ENCODE data around the gene ALG1.
"Not testable (repeated sequence)": the region's sequence is repeated elsewhere in the genome, so short reads cannot be mapped to it uniquely, and the experiment has no call there.

ALG1 gene, protein sequence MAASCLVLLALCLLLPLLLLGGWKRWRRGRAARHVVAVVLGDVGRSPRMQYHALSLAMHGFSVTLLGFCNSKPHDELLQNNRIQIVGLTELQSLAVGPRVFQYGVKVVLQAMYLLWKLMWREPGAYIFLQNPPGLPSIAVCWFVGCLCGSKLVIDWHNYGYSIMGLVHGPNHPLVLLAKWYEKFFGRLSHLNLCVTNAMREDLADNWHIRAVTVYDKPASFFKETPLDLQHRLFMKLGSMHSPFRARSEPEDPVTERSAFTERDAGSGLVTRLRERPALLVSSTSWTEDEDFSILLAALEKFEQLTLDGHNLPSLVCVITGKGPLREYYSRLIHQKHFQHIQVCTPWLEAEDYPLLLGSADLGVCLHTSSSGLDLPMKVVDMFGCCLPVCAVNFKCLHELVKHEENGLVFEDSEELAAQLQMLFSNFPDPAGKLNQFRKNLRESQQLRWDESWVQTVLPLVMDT

DNA sequence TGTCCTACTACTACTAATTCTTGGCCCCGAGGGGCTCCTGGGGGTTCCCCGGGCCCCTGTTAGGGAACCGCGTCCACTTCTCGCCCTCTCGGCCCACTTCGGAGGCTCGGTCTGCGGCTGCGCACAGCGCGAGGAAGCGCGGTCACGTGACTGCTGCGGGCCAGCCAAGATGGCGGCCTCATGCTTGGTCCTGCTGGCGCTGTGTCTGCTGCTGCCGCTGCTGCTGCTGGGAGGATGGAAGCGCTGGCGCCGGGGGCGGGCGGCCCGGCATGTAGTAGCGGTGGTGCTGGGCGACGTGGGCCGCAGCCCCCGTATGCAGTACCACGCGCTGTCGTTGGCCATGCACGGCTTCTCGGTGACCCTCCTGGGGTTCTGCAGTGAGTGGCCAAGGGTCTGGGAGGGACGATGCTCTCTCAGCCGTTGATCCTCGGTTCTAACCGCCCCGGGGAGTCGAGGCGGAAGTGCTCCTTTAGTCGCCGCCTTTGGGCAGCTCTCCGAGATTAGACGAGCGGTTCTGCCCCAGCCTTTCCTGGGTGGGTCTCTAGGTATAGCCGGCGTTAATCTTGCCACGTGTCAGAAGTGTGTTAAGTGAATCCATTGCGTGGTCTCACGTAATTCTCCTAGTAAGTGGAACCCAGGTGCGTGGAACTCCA, at the start of gene ALG1:
Gene ALG1, plus strand, starts transcription at position 163 of the 653 bp plus-strand sequence. Its CDS starts 7 bp downstream, at position 170.
- peak; percentile 94 for DNase-seq

DNA sequence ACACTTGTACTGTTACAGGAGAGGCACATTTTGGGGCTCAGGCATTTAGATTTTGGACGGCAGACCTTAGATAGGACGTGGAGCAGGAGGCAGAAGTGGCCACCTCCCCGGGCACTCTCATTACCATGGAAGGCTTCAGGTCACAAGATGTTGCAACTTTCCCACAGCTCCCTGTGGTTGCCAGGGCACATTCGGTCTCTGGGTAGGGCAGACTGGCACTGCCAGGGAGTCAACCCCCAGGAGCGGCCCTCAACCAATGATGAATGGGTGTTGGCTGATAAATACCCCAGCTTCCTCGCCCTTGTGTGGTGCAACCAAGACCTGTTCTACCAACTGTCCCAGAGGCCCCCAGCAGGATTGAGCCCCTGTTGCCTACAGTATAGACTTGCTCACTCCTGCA, 49.1 kb upstream of the ALG1 start:
- DNase-seq = no peak

DNA sequence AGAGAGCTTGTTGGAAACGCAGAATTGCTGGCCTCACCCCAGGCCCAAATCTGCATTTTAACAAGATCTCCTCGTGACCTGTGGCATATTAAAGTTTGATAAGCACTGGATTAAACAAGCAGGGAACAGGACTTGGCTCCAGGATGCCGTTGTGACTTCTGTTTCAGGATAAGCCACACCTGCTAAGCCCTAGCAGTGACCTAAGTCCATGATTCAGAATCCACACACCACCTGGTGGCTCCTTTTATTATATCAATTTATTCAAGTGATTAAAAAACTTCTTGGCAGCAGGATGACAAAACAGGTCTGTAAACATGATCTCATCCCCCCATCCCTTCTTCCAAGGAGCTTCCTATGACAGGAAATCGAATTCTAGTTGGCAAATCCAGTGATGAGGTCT, 47.0 kb upstream of the ALG1 start:
- DNase-seq = peak; percentile 38

GRCh38 chr16:5025171-5025632, 46.4 kb upstream of the ALG1 start:
- no peak for DNase-seq

DNA sequence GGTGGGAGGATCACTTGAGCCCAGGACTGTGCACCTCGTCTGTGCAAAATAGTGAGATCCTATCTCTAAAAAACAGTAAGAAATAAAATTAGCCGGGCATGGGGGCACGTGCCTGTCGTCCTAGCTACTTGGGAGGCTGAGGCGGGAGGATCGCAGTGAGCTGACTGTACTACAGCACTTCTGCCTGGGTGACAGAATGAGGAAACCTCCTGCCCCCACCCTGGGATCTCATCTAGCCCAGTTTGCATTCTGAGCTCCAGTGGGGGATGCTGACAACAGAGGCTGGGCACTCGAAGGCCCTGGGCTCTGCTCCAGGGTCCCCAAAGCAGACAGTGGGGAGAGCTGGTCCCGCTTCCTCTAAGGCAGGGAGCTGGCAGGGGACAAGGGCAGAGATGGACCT, 45.0 kb upstream of the ALG1 start:
- DNase-seq = no peak

- no peak for DNase-seq
These were observed 44.6 kb upstream of the ALG1 start for GRCh38 chr16:5027086-5027485.

- no peak for DNase-seq
These were observed 43.9 kb upstream of the ALG1 start for GRCh38 chr16:5027575-5028235.

DNA sequence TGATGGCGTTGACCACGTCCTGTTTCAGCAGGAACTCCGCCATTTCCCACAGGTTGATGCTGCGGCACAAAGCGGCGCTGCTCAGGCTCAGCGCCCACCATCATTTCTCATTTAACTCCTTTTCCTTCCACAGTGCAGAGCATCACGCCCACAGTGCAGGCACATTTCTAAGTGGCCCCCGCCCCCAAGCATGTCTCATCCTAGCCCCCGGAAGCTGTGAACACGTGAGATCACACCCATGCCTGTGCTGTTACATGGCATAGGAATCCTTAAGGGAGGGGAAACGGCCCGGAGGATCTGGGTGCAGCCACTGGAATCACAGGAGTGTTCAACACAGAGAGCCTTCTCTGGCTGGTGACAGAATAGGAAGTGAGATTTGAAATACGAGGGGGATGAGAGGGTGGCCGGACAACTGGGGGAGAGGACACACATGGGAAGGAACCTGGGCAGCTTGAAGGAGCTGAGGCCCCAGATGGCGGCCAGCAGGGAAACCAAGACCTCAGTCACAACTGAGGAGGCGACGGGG, 42.6 kb upstream of the ALG1 start:
- DNase-seq = no peak

GRCh38 chr16:5030251-5030870, 41.3 kb upstream of the ALG1 start:
- no peak for DNase-seq

DNA sequence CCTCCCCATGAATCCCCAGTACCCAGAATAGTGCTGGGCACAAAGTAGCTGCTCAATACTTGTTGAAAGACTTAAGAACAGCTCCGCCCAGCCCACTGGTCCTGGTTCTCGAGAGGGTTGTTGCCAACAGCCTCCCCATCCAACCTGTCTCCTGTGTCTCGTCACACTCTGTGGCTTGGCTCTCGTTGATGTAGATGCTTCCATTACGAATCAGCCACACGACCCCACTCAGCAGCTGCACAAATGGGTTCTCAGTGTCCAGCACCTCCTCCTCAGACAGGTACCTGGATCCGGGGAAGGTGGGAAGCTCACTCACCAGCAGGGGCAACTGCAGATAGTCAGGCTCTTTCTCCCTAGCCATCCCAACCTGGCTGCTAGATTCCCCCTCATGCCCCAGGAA, 40.0 kb upstream of the ALG1 start:
- no peak for DNase-seq

- no peak for DNase-seq
These were observed 38.9 kb upstream of the ALG1 start for GRCh38 chr16:5032748-5033167.

- DNase-seq = peak; percentile 83
These were observed 38.1 kb upstream of the ALG1 start, which contains the start of gene NAGPA for GRCh38 chr16:5033256-5034166. TSS of gene NAGPA (minus strand) at chr16:5033935. CDS start at chr16:5033914, 21 bp downstream.

GRCh38 chr16:5034167-5034523, 37.5 kb upstream of the ALG1 start:
- DNase-seq = no peak

- DNase-seq = no peak
These were observed 35.8 kb upstream of the ALG1 start for GRCh38 chr16:5035909-5036227.

DNA sequence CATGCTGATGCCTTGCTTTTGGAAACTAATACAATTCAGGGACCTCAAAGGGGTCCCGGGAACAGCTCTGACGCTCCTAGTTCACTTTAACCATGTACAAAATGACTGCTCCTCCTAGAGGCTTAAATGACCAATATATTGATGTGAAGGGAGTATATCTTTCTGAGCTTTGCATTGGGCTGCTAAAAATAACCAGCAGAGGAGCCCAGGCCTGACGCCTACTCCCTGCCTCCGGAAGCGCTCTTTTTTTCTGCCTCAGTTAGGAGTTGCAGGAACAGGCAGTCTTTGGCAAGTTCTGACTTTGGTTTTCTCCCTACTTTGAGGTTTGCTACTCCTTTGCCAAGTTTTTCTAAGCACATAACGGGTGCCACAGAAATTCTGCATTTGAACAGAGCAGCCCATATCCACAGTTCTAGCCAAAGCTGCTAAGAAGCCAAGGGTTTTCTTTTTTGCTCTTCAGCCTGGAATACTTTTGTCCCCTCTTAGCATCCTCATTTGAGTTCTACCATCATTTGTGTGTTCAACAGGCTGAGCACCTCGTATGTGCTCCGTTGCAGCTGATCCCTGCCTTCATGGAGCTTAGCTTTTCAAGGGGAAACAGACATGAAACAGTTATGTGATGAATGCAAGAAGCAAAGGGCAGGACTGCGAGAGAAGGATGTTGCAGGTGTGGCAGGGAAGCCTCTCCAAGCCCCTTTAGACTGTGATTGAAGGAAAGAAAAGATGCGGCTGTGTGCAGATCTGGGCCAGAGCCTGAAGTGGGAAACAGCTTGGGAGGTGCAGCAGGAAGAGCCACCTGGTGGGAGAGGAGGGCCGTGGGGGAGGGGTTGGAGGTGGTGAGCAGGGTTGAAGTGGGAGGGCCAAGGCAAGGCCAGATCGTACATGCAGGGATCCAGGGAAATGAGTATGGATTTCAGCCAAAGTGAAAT, 35.2 kb upstream of the ALG1 start:
- peak; percentile 12 for DNase-seq

DNA sequence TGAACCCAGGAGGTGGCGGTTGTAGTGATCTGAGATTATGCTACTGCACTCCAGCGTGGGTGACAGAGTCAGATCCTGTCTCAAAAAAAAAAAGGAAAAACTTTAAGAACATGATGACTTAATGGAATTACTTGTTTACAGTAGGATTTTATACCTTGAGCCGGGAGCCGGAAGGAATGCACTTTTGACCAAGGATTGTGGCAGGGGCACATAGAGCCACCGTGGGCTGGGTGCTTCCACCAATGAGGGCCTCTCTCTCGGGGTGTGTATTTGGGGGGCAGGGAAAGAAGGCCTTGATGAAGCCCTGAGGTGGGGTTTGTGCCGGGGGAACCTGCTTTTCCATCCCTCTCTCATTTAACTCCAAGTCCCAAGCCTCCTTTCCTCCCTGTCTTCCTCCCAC, 31.2 kb upstream of the ALG1 start:
- DNase-seq = no peak

GRCh38 chr16:5041600-5042133, 30.0 kb upstream of the ALG1 start:
- DNase-seq = no peak

DNA sequence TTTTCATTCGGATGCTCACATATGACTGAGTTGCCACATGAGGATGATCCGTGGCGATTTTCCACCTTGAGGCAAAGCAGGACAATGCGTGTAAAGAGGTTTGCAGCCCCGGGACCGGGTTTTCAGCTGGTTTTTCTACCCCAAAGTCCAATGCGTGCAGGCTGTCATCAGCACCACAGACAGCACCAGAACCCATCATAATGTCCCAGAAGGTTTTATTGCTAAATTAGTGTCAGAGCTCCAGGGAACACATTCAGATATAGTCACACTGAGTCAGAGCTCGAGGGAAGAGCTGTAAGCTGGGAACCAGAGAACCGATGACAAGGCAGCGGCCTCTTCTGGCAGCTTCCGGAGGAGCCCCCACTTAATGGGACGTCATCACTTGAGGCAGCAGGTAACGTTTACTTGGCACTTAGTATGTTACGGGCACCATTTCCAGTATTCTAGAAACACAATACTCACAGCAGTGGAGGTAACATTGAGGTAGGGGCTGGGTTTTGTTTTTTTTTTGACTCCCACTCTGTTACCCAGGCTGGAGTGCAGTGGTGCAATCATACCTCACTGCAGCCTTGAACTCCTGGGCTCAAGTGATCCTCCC, 29.0 kb upstream of the ALG1 start:
- no peak for DNase-seq

- DNase-seq = no peak
These were observed 27.6 kb upstream of the ALG1 start for GRCh38 chr16:5044011-5044540.

DNA sequence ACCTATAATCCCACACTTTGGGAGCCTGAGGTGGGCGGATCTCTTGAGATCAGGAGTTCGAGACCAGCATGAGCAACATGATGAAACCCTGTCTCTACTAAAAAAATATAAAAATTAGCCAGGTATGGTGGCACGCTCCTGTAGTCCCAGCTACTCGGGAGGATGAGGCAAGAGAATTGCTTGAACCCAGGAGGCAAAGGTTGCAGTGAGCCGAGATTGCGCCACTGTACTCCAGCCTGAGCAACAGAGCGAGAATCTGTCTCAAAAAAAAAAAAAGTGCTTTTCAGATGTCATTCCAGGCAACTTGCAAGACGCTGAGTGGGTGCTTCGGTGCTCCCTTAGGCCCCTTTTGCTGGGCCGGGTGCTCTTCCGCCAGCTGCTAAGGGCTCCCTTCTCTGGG, 27.1 kb upstream of the ALG1 start:
- not testable (repeated sequence) for DNase-seq
